Urothelium cell line (cell line): ENCODE results near the gene SUMF1.
A peak's percentile ranks its signal among the peaks of the same experiment; 100 is the strongest.

ENCODE experiments used
- DNase-seq: peaks from one replicate; pipeline ENCODE4 v3.0.0; 2011; ENCODE audit warnings: low spot score, mixed read lengths
- FAIRE-seq: peaks from 2 replicates; lab custom pipeline; 2011; peaks lifted over from hg19 to GRCh38; lab: Jason Lieb, UNC

Gene SUMF1

DNA sequence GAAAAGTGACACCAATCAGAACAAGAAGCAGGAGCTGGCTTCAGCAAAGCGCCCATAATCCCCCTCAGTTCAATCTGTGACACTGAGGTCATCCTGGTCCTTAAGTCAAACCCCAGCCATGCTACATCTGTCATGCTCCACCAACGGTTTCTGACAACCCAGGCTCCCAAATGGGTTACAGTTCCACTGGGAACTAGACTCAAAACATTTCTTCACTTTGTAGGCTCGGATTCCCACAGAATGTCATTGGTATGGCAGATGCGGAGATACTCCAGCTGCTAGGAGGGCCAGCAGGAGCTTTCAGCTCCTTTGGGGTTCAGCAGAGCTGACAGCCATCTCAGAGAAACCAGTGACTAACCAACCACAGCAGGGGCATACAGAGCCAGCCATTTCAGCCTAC is 48.9 kb downstream of the SUMF1 start:
- DNase-seq (no peak), FAIRE-seq (no peak)

DNA sequence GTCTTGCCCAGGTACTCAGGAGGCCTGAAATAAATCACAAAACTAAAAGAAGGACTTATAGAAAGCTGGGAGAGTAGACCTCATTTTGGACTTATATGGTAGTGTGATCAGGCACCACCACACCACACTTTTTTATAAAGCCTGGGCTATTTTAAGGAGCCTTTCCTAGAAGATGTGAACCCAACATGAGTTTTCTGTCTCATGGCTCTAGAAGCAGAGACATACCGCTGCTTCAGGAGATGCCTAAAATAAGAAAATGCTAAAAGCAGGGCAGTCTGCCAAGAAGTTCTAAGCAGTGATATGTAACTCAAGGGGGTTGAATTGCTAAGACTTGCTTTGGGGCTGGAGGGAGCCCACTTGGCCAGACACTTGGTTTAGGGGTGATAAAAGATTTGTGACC is 49.6 kb downstream of the SUMF1 start:
- FAIRE-seq (no peak), DNase-seq (no peak)

DNA sequence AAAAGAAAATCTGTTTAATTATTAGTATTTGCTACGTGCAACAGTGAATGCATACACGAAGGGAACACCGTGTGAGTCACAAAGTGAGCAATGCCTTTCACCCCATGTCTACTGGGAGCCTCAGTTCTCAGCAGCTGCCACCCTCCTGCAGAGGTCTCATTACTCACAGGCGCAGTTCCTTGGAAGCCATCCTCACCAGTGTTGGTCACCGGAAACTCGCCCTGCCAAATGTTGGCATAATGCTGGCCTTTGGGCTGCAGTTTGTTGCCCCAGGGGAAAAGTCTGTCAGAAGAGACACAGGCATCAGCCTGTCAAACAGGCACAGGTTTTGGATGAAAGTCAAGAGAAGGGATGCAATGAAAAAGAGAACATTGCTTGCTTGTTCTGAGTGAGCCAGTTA is 50.1 kb downstream of the SUMF1 start:
- FAIRE-seq (no peak), DNase-seq (peak; percentile 48)

DNA sequence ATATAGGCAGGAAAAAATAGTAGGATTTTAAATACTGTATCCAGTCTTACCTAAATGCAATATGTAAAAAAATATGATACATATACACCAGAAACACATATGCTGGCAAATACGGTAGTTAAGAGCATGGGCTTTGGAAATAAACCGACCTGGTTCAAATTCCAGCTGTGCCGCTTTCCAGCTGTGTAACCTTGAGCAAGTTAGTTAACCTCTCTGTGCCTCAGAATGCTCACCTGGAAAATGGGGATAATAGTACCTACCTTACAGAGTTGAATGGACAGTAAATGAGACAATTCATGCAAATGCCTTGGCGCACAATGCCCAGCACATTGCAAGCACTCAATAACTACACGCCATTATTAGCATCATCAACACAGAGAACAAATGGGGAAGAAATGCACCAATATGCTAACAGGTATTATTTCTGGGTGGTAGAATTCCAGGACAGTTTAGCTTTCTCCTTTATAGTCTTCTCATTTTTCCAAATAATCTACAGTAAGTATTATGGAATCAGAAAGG is 50.6 kb downstream of the SUMF1 start:
- FAIRE-seq: no peak
- DNase-seq: no peak

DNA sequence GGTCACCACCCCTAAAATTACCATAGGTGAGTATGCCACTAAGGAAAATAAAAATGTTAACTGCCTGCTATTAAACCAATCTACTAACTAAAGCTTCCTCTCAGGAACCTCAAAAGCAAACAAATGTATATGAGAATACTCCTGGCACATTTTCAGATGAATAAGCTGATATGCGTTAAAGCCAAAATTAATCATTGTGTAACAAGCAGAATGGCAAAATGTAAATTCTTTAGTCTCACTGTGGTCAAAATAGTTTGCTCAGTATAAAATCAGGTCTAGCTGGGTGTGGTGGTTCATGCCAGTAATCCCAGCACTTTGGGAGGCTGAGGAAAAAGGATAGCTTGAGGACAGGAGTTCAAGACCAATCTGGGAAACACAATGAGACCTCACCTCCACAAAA is 53.6 kb downstream of the SUMF1 start:
- DNase-seq (no peak), FAIRE-seq (no peak)

DNA sequence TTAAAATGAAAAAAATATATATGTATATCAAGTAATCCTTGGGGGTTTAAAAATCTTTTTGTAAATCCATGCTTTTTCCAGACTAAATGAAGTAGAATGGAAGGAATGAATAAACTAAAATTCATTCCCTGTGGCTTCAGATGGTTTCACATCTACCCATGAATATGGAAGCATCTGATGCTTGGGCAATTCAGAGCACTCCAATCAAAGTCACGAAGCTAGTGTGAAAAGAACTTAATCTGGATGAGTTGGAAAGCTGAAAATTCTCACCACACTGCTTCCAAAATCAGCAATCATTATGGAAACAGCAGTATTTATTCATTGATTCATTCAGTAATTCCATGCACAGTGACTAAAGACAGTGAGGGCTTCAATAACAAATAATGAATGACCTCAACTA is 55.2 kb downstream of the SUMF1 start:
- DNase-seq: no peak
- no peak for FAIRE-seq

DNA sequence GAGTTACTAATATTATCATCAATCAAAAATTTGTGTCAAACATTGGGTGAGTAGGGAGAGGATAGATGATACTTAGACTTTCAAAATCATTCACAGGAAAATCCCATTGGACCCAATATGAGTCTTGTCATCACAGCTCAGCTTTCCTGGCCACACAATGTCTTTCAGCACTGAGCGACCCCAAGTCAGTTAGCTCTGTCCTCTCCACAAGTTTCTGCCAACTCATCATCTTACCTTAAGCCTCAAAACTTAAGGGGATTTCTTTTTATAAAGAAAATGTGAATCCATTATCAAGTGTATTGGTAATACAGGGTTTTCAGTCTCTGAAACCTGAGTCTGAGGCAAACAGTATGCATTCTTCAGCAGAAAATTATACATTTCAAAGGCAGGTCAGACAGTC is 55.8 kb downstream of the SUMF1 start:
- FAIRE-seq: no peak
- DNase-seq: no peak

DNA sequence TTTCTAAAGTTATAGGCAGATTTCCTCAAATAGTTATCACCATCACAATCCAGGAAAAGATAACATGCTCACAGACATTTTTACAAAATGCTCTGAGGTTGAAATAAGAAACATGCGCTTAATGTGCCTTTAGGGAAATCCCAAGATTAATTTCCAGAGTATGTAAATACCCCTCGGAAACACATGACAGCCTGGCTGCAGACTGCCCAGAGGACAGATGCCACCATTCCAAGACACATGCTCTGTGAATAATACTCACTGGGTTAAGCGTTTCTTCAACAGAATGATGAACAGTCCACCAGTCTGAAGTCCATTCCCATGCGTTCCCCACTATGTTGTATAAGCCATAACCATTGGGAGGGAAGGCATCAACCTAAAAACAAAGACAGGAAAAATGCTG is 56.5 kb downstream of the SUMF1 start:
- no peak for FAIRE-seq
- no peak for DNase-seq

DNA sequence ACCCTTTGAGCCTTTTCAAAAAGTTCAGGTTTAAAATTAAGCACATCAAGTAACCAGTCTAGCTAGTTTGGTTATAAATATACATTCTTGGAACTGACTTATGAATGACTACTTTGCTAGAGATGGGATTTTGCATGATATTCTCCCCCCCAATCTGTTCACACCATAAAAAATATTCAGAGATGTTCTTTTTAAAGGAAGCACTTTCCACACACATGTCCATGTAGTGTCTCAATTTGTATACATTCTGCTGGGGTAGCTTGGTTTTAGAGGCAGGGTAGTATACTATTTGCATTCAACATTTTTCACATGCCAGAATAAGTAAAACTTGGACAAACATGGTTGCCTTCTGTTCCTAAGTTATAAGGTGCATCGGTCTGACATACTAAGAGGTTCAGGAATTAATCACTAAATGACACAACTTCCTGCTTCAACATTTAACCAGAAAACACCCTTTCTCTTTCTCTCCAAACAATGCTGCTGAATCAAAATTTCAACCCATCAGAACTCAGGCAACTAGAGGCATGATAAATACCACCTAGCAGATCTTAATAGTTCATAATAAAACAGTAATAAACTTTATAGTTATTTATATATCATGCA is 57.0 kb downstream of the SUMF1 start:
- FAIRE-seq (no peak), DNase-seq (no peak)

DNA sequence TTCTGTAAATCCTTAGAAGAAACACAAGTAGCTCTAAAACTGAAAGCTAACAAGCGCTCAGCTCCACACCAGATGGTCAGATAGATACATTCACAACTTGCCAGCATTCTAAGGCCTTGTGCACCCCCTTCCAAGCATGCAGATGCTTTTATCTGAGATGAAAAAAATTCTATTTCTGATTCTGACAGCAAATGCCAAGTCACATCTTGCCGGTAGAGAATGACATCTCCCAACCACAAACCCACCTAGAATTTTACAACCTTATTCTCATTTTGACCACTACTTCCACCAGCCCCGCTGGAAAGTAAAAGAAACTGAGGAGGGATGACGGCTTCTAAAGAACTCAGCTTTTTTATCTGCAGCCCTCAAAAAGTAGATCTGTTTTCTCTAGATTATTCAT is 57.7 kb downstream of the SUMF1 start:
- FAIRE-seq (no peak), DNase-seq (no peak)

DNA sequence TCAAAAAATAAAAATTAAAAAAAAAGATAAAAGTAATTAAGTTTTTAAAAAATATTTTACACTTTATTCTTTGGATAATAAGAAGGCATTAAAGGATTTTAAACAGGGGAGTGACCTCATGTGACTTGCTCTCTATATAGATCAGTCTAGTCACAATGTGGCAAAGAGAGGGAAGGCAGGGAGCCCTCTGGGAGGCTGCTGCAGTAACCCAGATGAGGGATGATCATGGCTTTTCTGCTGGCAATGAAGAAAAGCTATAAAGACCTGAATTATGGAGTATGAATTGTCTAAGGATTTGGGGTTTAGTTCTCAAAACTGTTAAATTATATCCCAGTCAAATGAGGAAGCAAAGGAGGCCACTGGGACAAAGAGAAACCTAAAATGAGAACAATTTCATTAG is 58.1 kb downstream of the SUMF1 start:
- FAIRE-seq: no peak

DNA sequence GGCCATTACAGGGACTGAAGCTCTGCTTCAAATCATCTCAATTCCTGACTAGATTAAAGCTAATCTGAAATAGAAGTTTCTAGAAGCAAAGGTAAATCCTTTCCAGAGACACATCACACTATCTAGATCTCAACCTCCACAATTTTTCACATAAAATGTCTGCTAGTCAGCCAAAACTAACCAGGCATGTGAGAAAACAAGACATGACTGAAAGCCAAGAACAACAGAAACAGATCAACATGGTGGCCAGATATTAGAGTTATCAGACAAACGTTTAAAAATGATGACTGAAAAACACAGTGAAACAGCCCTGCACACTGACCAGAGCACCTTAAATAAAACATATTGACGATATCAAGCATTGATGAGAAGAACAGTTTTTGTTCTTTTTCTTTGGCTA is 59.1 kb downstream of the SUMF1 start:
- FAIRE-seq (no peak), DNase-seq (no peak)

More for the DNA sequence above, 58.1 kb downstream of the SUMF1 start:
- no peak for DNase-seq

DNA sequence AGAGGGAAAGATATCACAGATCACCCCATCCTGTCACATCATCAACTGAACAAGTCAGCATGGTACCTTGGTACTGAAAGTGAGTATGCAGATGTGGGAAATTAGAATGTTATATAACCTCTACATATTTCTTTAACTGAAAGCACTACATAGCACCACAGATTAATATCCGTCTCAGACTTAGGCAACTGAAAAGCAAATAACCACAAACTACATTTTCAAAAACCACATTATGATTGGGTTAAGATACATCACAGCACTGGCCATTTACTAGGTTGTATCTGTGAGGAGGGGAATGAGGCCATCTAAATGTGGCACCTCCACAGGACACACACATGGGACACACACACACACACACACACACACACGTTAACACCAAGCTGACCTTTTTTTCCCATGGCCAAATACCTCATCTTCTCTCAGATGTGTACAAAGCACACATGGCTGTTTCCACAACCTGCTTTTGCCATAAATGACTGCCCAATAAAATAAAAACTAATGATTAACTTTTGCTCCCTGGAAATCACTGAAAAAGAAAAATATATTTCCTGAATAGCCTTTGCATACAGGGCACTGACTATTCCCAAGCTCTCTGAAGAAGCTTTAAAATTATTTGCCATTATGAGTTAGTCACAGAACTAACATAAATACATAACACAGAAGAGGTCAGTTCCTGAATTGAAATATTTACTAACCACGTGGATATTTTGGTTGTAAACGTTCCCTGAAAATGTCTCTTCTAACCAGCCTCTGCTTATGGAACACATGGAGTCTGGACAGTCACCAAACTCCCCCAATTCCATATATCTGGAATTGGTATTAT is 60.1 kb downstream of the SUMF1 start:
- FAIRE-seq: no peak
- DNase-seq: no peak

DNA sequence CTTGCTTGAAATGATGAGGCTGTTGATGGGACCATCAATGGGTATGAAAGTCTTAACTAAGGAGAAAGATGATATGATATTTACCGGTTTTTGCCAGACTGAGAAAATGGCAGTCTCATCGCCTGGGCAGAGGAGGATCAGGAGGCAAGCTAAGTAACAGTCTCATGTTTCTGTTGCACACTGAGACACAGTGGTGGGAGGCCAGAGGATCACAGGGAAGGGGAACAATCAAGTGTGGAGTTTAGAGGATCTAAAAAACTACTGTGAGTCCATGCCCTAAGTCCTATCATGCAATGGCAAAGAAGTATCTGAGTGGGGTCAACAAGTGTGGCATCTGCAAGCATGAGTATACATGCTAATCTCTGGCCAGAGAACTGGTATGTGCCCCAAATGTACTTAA is 62.2 kb downstream of the SUMF1 start:
- DNase-seq (no peak), FAIRE-seq (no peak)

DNA sequence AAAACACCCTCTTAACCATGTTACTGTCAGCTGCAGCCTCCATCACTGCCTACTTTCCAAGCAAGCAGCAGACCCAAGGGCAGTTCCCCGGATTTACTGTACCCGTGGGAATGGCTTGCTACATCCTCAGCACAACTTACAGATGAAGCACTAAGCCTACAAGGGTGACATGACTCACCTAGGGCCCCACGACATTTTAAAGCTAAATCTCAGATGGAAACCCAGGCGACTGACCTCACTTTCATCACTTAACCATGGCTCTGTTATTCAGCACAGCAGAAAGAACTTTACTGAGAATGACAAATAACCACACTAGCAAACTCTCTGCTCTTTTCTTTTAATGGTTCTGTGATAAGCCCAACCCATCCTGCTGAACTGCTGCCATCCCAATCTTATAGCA is 65.6 kb downstream of the SUMF1 start:
- FAIRE-seq: no peak
- no peak for DNase-seq

DNA sequence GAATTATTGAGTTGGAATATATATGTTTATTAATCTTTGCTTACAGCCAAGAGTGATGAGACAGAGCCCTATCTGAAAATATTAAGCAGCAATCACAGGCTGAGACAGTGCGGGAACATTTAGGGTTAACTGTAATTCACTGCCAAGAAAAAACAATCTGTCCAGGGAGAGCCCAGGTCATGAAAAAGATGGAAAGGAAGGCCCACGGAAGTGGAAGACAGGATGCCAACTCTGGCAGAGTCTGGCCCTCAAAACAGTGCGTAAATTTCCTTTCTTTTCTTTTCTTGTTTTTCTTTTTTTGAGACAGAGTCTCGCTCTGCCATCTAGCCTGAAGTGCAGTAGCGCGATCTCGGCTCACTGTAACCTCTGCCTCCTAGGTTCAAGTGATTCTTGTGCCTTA is 67.6 kb downstream of the SUMF1 start:
- DNase-seq (no peak), FAIRE-seq (no peak)

DNA sequence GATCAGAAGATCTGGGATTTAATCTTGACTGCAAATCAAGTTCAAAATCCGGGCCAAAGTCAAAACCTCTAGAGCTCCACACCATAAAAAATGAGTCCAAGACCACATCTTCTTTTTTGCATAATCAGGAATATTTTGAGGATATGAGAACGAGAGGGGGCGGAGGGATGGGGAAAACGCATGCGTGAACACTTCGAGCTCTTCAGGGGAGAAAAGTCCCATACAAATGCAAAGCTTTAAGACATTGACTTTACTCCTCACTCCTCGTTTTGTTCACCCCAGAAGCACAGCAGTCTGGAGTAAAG is 68.2 kb downstream of the SUMF1 start:
- DNase-seq (no peak), FAIRE-seq (no peak)

DNA sequence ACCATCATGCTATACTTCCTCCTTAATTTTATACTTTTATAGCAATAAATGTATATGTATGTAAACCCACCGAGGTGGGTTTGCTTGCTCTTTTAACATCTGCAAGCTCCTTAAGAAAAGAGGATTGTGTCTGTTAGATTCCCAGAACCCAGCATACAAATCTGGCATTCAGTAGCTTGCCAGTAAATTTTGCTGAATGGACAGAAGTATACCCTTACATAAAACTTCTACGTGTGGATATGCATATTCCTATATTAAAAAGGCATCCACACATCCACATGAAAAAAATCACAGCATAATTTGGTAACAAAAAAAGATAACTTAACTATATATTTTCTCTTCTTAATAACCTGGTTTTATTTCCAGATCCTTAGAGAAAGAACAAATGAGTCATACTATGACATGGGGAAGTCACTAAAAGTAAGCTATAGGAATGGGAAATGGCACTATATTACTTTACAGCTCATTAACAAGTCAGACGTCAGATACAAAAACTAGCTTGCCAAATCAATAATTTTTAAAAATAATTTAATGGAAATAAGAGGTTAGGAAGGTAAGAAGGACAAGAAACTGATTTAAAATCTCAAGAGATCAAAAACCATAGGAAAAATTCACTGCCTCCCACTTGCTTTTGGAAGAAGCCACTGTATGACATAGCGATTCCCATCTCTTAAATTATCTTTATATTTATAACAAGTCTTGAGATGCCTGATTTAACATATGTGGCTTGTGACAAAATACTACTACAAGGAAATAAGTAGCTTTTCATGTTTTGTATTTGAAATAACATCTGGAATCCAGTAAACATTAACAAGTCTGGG is 68.7 kb downstream of the SUMF1 start:
- no peak for FAIRE-seq
- no peak for DNase-seq

DNA sequence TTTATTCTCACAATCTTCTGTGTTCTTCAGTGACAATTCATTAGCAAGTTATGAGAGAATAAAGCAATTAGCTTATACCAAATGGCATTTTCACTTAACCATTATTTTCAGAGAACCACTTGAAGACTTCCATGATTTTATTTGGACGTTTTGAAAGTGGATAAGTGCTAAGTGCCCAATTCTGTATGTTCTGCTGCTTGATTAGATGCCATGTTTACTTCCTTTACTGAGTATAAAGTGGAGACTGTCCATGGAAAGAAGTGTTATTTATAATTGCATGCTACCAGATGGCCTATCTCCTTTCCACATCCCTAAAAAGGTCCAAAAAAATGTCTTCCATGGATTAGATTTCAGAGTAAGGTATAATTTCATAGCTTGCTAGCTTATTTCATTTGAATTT is 69.6 kb downstream of the SUMF1 start:
- DNase-seq (no peak), FAIRE-seq (no peak)

DNA sequence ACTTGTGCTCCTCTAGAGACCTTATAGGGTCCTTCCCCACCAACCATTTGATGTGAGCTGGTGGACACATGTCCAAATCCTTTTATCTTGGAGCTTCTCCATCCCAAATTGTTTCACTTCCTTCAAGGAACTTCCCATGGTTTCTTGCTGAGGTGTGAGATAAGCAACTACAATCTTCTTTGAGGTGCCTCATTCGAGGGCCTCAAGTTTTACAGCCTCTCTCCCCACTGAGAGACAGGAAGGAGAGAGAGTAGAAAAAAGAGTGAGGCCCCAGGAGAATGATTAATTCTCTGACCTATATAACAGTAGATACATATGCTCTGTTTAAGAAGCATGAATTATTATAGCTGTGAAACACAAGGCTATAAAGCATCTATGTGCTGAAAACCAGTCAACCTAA is 70.5 kb downstream of the SUMF1 start:
- DNase-seq: no peak
- no peak for FAIRE-seq

DNA sequence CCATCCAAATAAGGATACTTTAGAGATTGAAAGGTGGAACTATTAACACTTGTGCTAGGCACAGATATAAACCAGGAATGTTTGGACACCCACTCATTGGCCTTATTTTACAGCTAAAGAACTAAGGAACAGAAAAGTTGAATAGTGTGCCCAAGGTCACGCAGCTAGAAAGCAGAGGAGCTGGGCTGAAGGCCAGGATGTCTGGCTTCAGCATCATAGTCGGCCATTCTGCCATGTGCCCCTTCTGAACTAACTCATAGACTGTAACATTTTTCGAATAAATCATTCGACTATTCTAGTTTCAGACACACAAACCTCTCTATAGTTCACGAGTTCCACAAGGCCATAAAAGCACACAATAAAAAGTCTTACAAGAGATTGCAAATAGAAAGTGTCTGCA is 71.1 kb downstream of the SUMF1 start:
- FAIRE-seq (no peak), DNase-seq (no peak)

DNA sequence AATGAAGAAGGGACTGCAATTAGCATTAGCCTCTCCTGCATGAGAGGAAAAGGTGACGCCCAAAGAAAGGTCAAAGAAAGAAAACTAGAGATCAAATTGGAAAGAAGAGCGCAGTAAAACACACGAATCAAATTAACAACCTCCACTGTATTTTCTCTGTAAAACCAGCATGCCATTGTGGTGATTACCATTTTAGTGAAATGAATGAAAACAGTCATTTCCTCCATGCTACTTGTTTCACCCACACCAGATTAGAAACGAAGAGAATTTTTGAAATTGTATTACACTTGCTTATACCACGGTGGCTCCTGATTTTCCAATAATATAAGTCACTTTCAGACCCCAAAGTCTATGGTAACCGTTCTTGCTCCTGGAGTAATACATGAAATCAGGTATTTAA is 71.6 kb downstream of the SUMF1 start:
- DNase-seq: no peak
- no peak for FAIRE-seq
